Gastrocnemius medialis (tissue), 4 donors: ENCODE results near the gene CDK10.

Source experiments
- POLR2A ChIP-seq, 2 donors: fragments of 450-650 bp; IDR thresholded peaks; one replicate each; pipeline ENCODE4 v1.6.1; 2017; ENCODE audit warnings: antibody characterized with exemption in 2 of 2, mild to moderate bottlenecking in 2 of 2, moderate library complexity in 2 of 2
- TF ChIP-seq, protein P1 (sequence below), 5 experiments: fragments of 450-650 bp in 3 of 5; fragments of 200-600 bp in 2 of 5; sonication (generic) in 2 of 5; IDR thresholded peaks in 4 of 5; conservative IDR thresholded peaks in 1 of 5; 1 replicate in 4 of 5; 2 replicates in 1 of 5; pipeline ENCODE4 v1.5.1; 2016 to 2019; ENCODE audit warnings: antibody characterized with exemption in 5 of 5, mild to moderate bottlenecking in 3 of 5, moderate library complexity in 3 of 5

DNA sequence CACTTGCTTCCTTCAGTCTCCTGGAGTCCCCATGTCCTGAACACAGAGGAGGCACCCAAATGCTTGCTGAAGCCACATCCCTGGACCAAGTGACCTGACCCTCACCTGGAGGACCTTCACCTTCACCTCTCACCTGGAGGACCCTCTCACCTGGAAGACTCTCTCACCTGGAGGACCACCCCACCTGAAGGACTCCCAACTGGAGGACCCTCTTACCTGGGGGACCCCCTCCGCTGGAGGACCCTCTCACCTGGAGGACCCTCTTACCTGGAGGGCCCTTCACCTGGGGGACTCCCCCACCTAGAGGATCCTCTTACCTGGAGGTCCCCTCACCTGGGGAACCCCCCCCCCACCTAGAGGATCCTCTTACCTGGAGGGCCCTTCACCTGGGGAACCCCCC, 573 bp upstream of the CDK10 start:
- TF ChIP-seq, protein P1, sequence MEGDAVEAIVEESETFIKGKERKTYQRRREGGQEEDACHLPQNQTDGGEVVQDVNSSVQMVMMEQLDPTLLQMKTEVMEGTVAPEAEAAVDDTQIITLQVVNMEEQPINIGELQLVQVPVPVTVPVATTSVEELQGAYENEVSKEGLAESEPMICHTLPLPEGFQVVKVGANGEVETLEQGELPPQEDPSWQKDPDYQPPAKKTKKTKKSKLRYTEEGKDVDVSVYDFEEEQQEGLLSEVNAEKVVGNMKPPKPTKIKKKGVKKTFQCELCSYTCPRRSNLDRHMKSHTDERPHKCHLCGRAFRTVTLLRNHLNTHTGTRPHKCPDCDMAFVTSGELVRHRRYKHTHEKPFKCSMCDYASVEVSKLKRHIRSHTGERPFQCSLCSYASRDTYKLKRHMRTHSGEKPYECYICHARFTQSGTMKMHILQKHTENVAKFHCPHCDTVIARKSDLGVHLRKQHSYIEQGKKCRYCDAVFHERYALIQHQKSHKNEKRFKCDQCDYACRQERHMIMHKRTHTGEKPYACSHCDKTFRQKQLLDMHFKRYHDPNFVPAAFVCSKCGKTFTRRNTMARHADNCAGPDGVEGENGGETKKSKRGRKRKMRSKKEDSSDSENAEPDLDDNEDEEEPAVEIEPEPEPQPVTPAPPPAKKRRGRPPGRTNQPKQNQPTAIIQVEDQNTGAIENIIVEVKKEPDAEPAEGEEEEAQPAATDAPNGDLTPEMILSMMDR (IDR thresholded peaks at IDR 0.05 in 4 of 5, conservative IDR thresholded peaks at IDR 0.05 in 1 of 5): no peak
- no peak for TF ChIP-seq POLR2A (IDR thresholded peaks at IDR 0.05)
